ENCODE measurements around the gene KIF20A. TPM values are rescaled to one million over a fixed set of nuclear protein-coding genes. Genes with fewer than 3 reads are reported as not detected.
A peak's percentile ranks its signal among the peaks of the same experiment; 100 is the strongest.
"Not testable (repeated sequence)": the region's sequence is repeated elsewhere in the genome, so short reads cannot be mapped to it uniquely, and the experiment has no call there.

KIF20A gene
- 10 to 100 TPM; 70.9 to 74.7 TPM for total RNA-seq

- peaks cover 21% of the 10 kb centered on the region for H3K4me1 Mint-ChIP-seq
- no peaks in the 10 kb centered on the region for H3K27me3 Mint-ChIP-seq
- no peak within 1 kb of the TSS for H3K27ac Mint-ChIP-seq
- DNase-seq, result peak; percentile 97
- CTCF ChIA-PET, result interaction anchor here (0.7 to 3.9 kb wide), 4 partner anchors 10 to 1116 kb away, joined by 3 to 30 read pairs (median 4); partner anchors contain the start of gene KDM3B
- H3K9me3 Mint-ChIP-seq, result no peaks in the 10 kb centered on the region
- no peak within 1 kb of the TSS for H3K4me3 Mint-ChIP-seq
- H3K36me3 Mint-ChIP-seq (ENCODE audit: low read depth), result peaks cover 40% of the 10 kb centered on the region
- POLR2A ChIA-PET, result no interaction called here
Measured at GRCh38 chr5:138178516-138179276, at the start of gene KIF20A, which contains the start of gene BRD8. Gene KIF20A (plus strand): TSS chr5:138179112. CDS start chr5:138179681, 569 bp downstream. Gene BRD8 (minus strand): TSS chr5:138178630. CDS start chr5:138178614, 16 bp downstream.

GRCh38 chr5:138129347-138129746 is 49.6 kb upstream of the KIF20A start:
- Mint-ChIP-seq H3K27me3 (peaks cover 9% of the 10 kb centered on the region), H3K4me3 (no peak overlapping the region), H3K4me1 (peaks cover 5% of the 10 kb centered on the region), H3K9me3 (no peaks in the 10 kb centered on the region), H3K36me3 (ENCODE audit: low read depth) (no peaks in the 10 kb centered on the region), H3K27ac (no peak overlapping the region)
- POLR2A ChIA-PET, result interaction anchor here (0.6 kb wide), 1 partner anchor 48 kb away, joined by 3 read pairs; no protein-coding TSS in a partner anchor
- DNase-seq, result no peak
- CTCF ChIA-PET, result interaction anchor here (0.9 to 1.4 kb wide), 5 partner anchors 30 to 64 kb away, joined by 3 to 7 read pairs (median 3); partner anchors contain the start of gene WNT8A

GRCh38 chr5:138132543-138132942 is 46.4 kb upstream of the KIF20A start:
- ChIA-PET CTCF (interaction anchor here (0.6 to 2.8 kb wide), 13 partner anchors 10 to 503 kb away, joined by 3 to 30 read pairs (median 5); partner anchors contain the start of gene WNT8A), POLR2A (no interaction called here)
- Mint-ChIP-seq H3K27ac (no peak overlapping the region), H3K4me1 (peaks cover 5% of the 10 kb centered on the region), H3K9me3 (no peaks in the 10 kb centered on the region), H3K4me3 (no peak overlapping the region), H3K36me3 (ENCODE audit: low read depth) (no peaks in the 10 kb centered on the region), H3K27me3 (peaks cover 12% of the 10 kb centered on the region)
- DNase-seq, result no peak

- DNase-seq, result no peak
- no peak within 1 kb of the TSS for H3K4me3 Mint-ChIP-seq
- peaks cover 12% of the 10 kb centered on the region for H3K27me3 Mint-ChIP-seq
- ChIA-PET POLR2A (no interaction called here), CTCF (no interaction called here)
- H3K27ac Mint-ChIP-seq, result no peak within 1 kb of the TSS
- no peaks in the 10 kb centered on the region for H3K9me3 Mint-ChIP-seq
- H3K36me3 Mint-ChIP-seq (ENCODE audit: low read depth), result no peaks in the 10 kb centered on the region
- peaks cover 6% of the 10 kb centered on the region for H3K4me1 Mint-ChIP-seq
Measured at GRCh38 chr5:138138949-138139780, 39.7 kb upstream of the KIF20A start, which contains the start of gene NME5. Gene NME5 (minus strand): TSS chr5:138139428. CDS start chr5:138138780, 648 bp downstream.

- Mint-ChIP-seq H3K27ac (no peak overlapping the region), H3K36me3 (ENCODE audit: low read depth) (no peaks in the 10 kb centered on the region), H3K27me3 (peaks cover 12% of the 10 kb centered on the region), H3K9me3 (no peaks in the 10 kb centered on the region), H3K4me3 (no peak overlapping the region), H3K4me1 (peaks cover 6% of the 10 kb centered on the region)
- POLR2A ChIA-PET, result no interaction called here
- CTCF ChIA-PET, result interaction anchor here (0.6 kb wide), 1 partner anchor 8 kb away, joined by 3 read pairs; no protein-coding TSS in a partner anchor
- DNase-seq, result no peak
Measured at GRCh38 chr5:138139781-138140090, 39.2 kb upstream of the KIF20A start.

- Mint-ChIP-seq H3K4me1 (peaks cover 6% of the 10 kb centered on the region), H3K27me3 (peaks cover 12% of the 10 kb centered on the region), H3K36me3 (ENCODE audit: low read depth) (no peaks in the 10 kb centered on the region), H3K4me3 (no peak overlapping the region), H3K27ac (no peak overlapping the region), H3K9me3 (no peaks in the 10 kb centered on the region)
- ChIA-PET POLR2A (no interaction called here), CTCF (interaction anchor here (0.6 kb wide), 1 partner anchor 9 kb away, joined by 3 read pairs; no protein-coding TSS in a partner anchor)
- no peak for DNase-seq
Measured at GRCh38 chr5:138140268-138140667, 38.6 kb upstream of the KIF20A start.

GRCh38 chr5:138141734-138142133 is 37.2 kb upstream of the KIF20A start:
- H3K4me1 Mint-ChIP-seq, result peaks cover 6% of the 10 kb centered on the region
- H3K9me3 Mint-ChIP-seq, result no peaks in the 10 kb centered on the region
- H3K27me3 Mint-ChIP-seq, result peaks cover 8% of the 10 kb centered on the region
- no peak for DNase-seq
- ChIA-PET POLR2A (no interaction called here), CTCF (interaction anchor here (1.2 to 2.2 kb wide), 2 partner anchors 8 to 28 kb away, joined by 3 to 7 read pairs; no protein-coding TSS in a partner anchor)
- no peaks in the 10 kb centered on the region for H3K36me3 Mint-ChIP-seq (ENCODE audit: low read depth)
- no peak overlapping the region for H3K27ac Mint-ChIP-seq
- H3K4me3 Mint-ChIP-seq, result no peak overlapping the region

- DNase-seq; H3K4me3 Mint-ChIP-seq; H3K27ac Mint-ChIP-seq; POLR2A ChIA-PET; H3K27me3 Mint-ChIP-seq; H3K4me1 Mint-ChIP-seq; H3K36me3 Mint-ChIP-seq (ENCODE audit: low read depth); H3K9me3 Mint-ChIP-seq: not testable (repeated sequence)
- CTCF ChIA-PET, result interaction anchor here (0.6 to 1.2 kb wide), 3 partner anchors 66 to 365 kb away, joined by 3 to 4 read pairs (median 3); no protein-coding TSS in a partner anchor
Measured at GRCh38 chr5:138143578-138143977, 35.3 kb upstream of the KIF20A start.

GRCh38 chr5:138148811-138149210 is 30.1 kb upstream of the KIF20A start:
- ChIA-PET CTCF (interaction anchor here (0.6 to 1.6 kb wide), 5 partner anchors 16 to 392 kb away, joined by 3 to 15 read pairs (median 3); no protein-coding TSS in a partner anchor), POLR2A (no interaction called here)
- Mint-ChIP-seq H3K9me3 (no peaks in the 10 kb centered on the region), H3K27ac (no peak overlapping the region), H3K4me1 (no peaks in the 10 kb centered on the region), H3K27me3 (no peaks in the 10 kb centered on the region), H3K36me3 (ENCODE audit: low read depth) (no peaks in the 10 kb centered on the region), H3K4me3 (no peak overlapping the region)
- DNase-seq, result no peak

GRCh38 chr5:138149530-138149929 is 29.4 kb upstream of the KIF20A start:
- H3K4me1 Mint-ChIP-seq, result no peaks in the 10 kb centered on the region
- no peak overlapping the region for H3K27ac Mint-ChIP-seq
- POLR2A ChIA-PET, result no interaction called here
- no peaks in the 10 kb centered on the region for H3K9me3 Mint-ChIP-seq
- CTCF ChIA-PET, result interaction anchor here (0.6 to 1.1 kb wide), 5 partner anchors 20 to 591 kb away, joined by 3 to 4 read pairs (median 3); no protein-coding TSS in a partner anchor
- no peak for DNase-seq
- H3K4me3 Mint-ChIP-seq, result no peak overlapping the region
- no peaks in the 10 kb centered on the region for H3K36me3 Mint-ChIP-seq (ENCODE audit: low read depth)
- H3K27me3 Mint-ChIP-seq, result no peaks in the 10 kb centered on the region

GRCh38 chr5:138155977-138156376 is 22.9 kb upstream of the KIF20A start:
- POLR2A ChIA-PET, DNase-seq, H3K4me3 Mint-ChIP-seq, H3K27ac Mint-ChIP-seq, H3K9me3 Mint-ChIP-seq, H3K27me3 Mint-ChIP-seq, H3K4me1 Mint-ChIP-seq: not testable (repeated sequence)
- peaks cover 40% of the 10 kb centered on the region for H3K36me3 Mint-ChIP-seq (ENCODE audit: low read depth)
- CTCF ChIA-PET, result interaction anchor here (0.7 to 1.1 kb wide), 3 partner anchors 18 to 393 kb away, joined by 3 to 5 read pairs (median 3); partner anchors contain the start of gene KDM3B

GRCh38 chr5:138157626-138158025 is 21.3 kb upstream of the KIF20A start:
- Mint-ChIP-seq H3K36me3 (ENCODE audit: low read depth) (peaks cover 51% of the 10 kb centered on the region), H3K9me3 (no peaks in the 10 kb centered on the region), H3K27ac (no peak overlapping the region), H3K4me3 (no peak overlapping the region), H3K4me1 (no peaks in the 10 kb centered on the region), H3K27me3 (no peaks in the 10 kb centered on the region)
- ChIA-PET CTCF (interaction anchor here (0.7 kb wide), 1 partner anchor 545 kb away, joined by 3 read pairs; no protein-coding TSS in a partner anchor), POLR2A (no interaction called here)
- no peak for DNase-seq

All from activated CD4-positive, alpha-beta T cell treated with anti-CD3 and anti-CD28 coated beads, Interleukin-2, amount 10 ng/mL, durations not matched to agents 7 days and 5 days (primary cell).